ENCODE data around the gene DCDC1. TPM values are rescaled to one million over a fixed set of nuclear protein-coding genes. Genes with fewer than 3 reads are reported as not detected.
"Not testable (repeated sequence)": the region's sequence is repeated elsewhere in the genome, so short reads cannot be mapped to it uniquely, and the experiment has no call there.

Gene DCDC1
- total RNA-seq, 2 donors from 2014 or later = 0.42 TPM; not detected in 1

- Mint-ChIP-seq H3K27ac (no peak overlapping the region), H3K36me3 (ENCODE audit: insufficient read depth in 2 of 2) (no peaks in the 10 kb centered on the region), H3K4me1 (ENCODE audit: low read depth) (no peaks in the 10 kb centered on the region), H3K4me3 (no peak overlapping the region), H3K27me3 (ENCODE audit: low read depth) (no peaks in the 10 kb centered on the region), H3K9me3 (peaks cover 0 to 2% of the 10 kb centered on the region in 2 donors)
- ATAC-seq (replicated peaks in 1 of 2) (no peak), DNase-seq (no peak)
Observed at GRCh38 chr11:30984827-30985226, 384.7 kb downstream of the DCDC1 start.

- DNase-seq (no peak), ATAC-seq (replicated peaks in 1 of 2) (no peak)
- H3K4me1 Mint-ChIP-seq (ENCODE audit: low read depth) = no peaks in the 10 kb centered on the region
- H3K27me3 Mint-ChIP-seq (ENCODE audit: low read depth) = no peaks in the 10 kb centered on the region
- H3K4me3 Mint-ChIP-seq = no peak overlapping the region
- H3K27ac Mint-ChIP-seq = no peak overlapping the region
- H3K36me3 Mint-ChIP-seq (ENCODE audit: insufficient read depth in 2 of 2) = no peaks in the 10 kb centered on the region
- H3K9me3 Mint-ChIP-seq = peaks cover 0 to 2% of the 10 kb centered on the region in 2 donors
Observed at GRCh38 chr11:30984442-30984816, 385.1 kb downstream of the DCDC1 start.

- Mint-ChIP-seq H3K36me3 (ENCODE audit: insufficient read depth in 2 of 2) (no peaks in the 10 kb centered on the region), H3K4me3 (no peak overlapping the region), H3K4me1 (ENCODE audit: low read depth) (no peaks in the 10 kb centered on the region), H3K27ac (no peak overlapping the region), H3K27me3 (ENCODE audit: low read depth) (no peaks in the 10 kb centered on the region), H3K9me3 (peaks cover 0 to 2% of the 10 kb centered on the region in 2 donors)
- ATAC-seq (replicated peaks in 1 of 2) (no peak), DNase-seq (no peak)
Observed at GRCh38 chr11:30983776-30984441, 385.6 kb downstream of the DCDC1 start.

- Mint-ChIP-seq H3K9me3 (peaks cover 0 to 2% of the 10 kb centered on the region in 2 donors), H3K27ac (no peak overlapping the region), H3K27me3 (ENCODE audit: low read depth) (no peaks in the 10 kb centered on the region), H3K4me3 (no peak overlapping the region), H3K4me1 (ENCODE audit: low read depth) (no peaks in the 10 kb centered on the region), H3K36me3 (ENCODE audit: insufficient read depth in 2 of 2) (no peaks in the 10 kb centered on the region)
- DNase-seq (no peak), ATAC-seq (replicated peaks in 1 of 2) (no peak)
Observed at GRCh38 chr11:30983143-30983542, 386.4 kb downstream of the DCDC1 start.

- Mint-ChIP-seq H3K9me3 (peaks cover 5 to 11% of the 10 kb centered on the region in 2 donors), H3K4me3 (peak overlapping the region in 1 of 2 donors; percentile 61), H3K4me1 (ENCODE audit: low read depth) (no peaks in the 10 kb centered on the region), H3K27ac (peak overlapping the region; percentile 94), H3K36me3 (ENCODE audit: insufficient read depth in 2 of 2) (peaks cover 4 to 8% of the 10 kb centered on the region in 2 donors), H3K27me3 (ENCODE audit: low read depth) (no peaks in the 10 kb centered on the region)
- DNase-seq (no peak), ATAC-seq (replicated peaks in 1 of 2) (peak; percentile 36 to 62)
Observed at GRCh38 chr11:30967579-30967978, 402.0 kb downstream of the DCDC1 start.

GRCh38 chr11:30960387-30960992 lies 409.0 kb downstream of the DCDC1 start:
- Mint-ChIP-seq H3K27ac (no peak overlapping the region), H3K4me3 (no peak overlapping the region), H3K27me3 (ENCODE audit: low read depth) (no peaks in the 10 kb centered on the region), H3K4me1 (ENCODE audit: low read depth) (no peaks in the 10 kb centered on the region), H3K9me3 (peaks cover 0 to 3% of the 10 kb centered on the region in 2 donors), H3K36me3 (ENCODE audit: insufficient read depth in 2 of 2) (no peaks in the 10 kb centered on the region)
- ATAC-seq (replicated peaks in 1 of 2) (no peak), DNase-seq (no peak)

GRCh38 chr11:30956751-30957150 lies 412.8 kb downstream of the DCDC1 start:
- no peak overlapping the region for H3K27ac Mint-ChIP-seq
- no peaks in the 10 kb centered on the region for H3K4me1 Mint-ChIP-seq (ENCODE audit: low read depth)
- H3K27me3 Mint-ChIP-seq (ENCODE audit: low read depth) = no peaks in the 10 kb centered on the region
- DNase-seq (no peak), ATAC-seq (replicated peaks in 1 of 2) (no peak)
- no peak overlapping the region for H3K4me3 Mint-ChIP-seq
- peaks cover 0 to 3% of the 10 kb centered on the region in 2 donors for H3K9me3 Mint-ChIP-seq
- H3K36me3 Mint-ChIP-seq (ENCODE audit: insufficient read depth in 2 of 2) = no peaks in the 10 kb centered on the region

GRCh38 chr11:30949838-30950237 lies 419.7 kb downstream of the DCDC1 start:
- no peaks in the 10 kb centered on the region for H3K4me1 Mint-ChIP-seq (ENCODE audit: low read depth)
- ATAC-seq (replicated peaks in 1 of 2) = no peak
- H3K4me3 Mint-ChIP-seq = no peak overlapping the region
- H3K36me3 Mint-ChIP-seq (ENCODE audit: insufficient read depth in 2 of 2) = no peaks in the 10 kb centered on the region
- H3K27me3 Mint-ChIP-seq (ENCODE audit: low read depth) = no peaks in the 10 kb centered on the region
- no peak for DNase-seq
- peaks cover 2% of the 10 kb centered on the region in 2 donors for H3K9me3 Mint-ChIP-seq
- no peak overlapping the region for H3K27ac Mint-ChIP-seq

- not testable (repeated sequence) for H3K9me3 Mint-ChIP-seq; H3K36me3 Mint-ChIP-seq (ENCODE audit: insufficient read depth in 2 of 2); DNase-seq; H3K27ac Mint-ChIP-seq; H3K4me3 Mint-ChIP-seq; ATAC-seq (replicated peaks in 1 of 2); H3K27me3 Mint-ChIP-seq (ENCODE audit: low read depth); H3K4me1 Mint-ChIP-seq (ENCODE audit: low read depth)
Observed at GRCh38 chr11:30947715-30948114, 421.8 kb downstream of the DCDC1 start.

GRCh38 chr11:30938810-30939209 lies 430.7 kb downstream of the DCDC1 start:
- H3K9me3 Mint-ChIP-seq = peaks cover 3 to 8% of the 10 kb centered on the region in 2 donors
- H3K36me3 Mint-ChIP-seq (ENCODE audit: insufficient read depth in 2 of 2) = peaks cover 3% of the 10 kb centered on the region in 2 donors
- no peaks in the 10 kb centered on the region for H3K27me3 Mint-ChIP-seq (ENCODE audit: low read depth)
- ATAC-seq (replicated peaks in 1 of 2) (no peak), DNase-seq (no peak)
- H3K27ac Mint-ChIP-seq = no peak overlapping the region
- no peaks in the 10 kb centered on the region for H3K4me1 Mint-ChIP-seq (ENCODE audit: low read depth)
- no peak overlapping the region for H3K4me3 Mint-ChIP-seq

GRCh38 chr11:30938171-30938570 lies 431.4 kb downstream of the DCDC1 start:
- Mint-ChIP-seq H3K9me3 (peaks cover 3 to 8% of the 10 kb centered on the region in 2 donors), H3K4me1 (ENCODE audit: low read depth) (no peaks in the 10 kb centered on the region), H3K36me3 (ENCODE audit: insufficient read depth in 2 of 2) (peaks cover 3% of the 10 kb centered on the region in 2 donors), H3K4me3 (no peak overlapping the region), H3K27me3 (ENCODE audit: low read depth) (no peaks in the 10 kb centered on the region), H3K27ac (no peak overlapping the region)
- DNase-seq (no peak), ATAC-seq (replicated peaks in 1 of 2) (no peak)

- no peaks in the 10 kb centered on the region for H3K27me3 Mint-ChIP-seq (ENCODE audit: low read depth)
- H3K4me1 Mint-ChIP-seq (ENCODE audit: low read depth) = no peaks in the 10 kb centered on the region
- peaks cover 3% of the 10 kb centered on the region in 2 donors for H3K36me3 Mint-ChIP-seq (ENCODE audit: insufficient read depth in 2 of 2)
- ATAC-seq (replicated peaks in 1 of 2) (no peak), DNase-seq (no peak)
- no peak overlapping the region for H3K27ac Mint-ChIP-seq
- H3K9me3 Mint-ChIP-seq = peaks cover 3 to 8% of the 10 kb centered on the region in 2 donors
- no peak overlapping the region for H3K4me3 Mint-ChIP-seq
Observed at GRCh38 chr11:30936491-30936890, 433.0 kb downstream of the DCDC1 start.

- DNase-seq (no peak), ATAC-seq (replicated peaks in 1 of 2) (no peak)
- Mint-ChIP-seq H3K36me3 (ENCODE audit: insufficient read depth in 2 of 2) (no peaks in the 10 kb centered on the region), H3K27ac (no peak overlapping the region), H3K4me3 (no peak overlapping the region), H3K27me3 (ENCODE audit: low read depth) (no peaks in the 10 kb centered on the region), H3K9me3 (peaks cover 0 to 4% of the 10 kb centered on the region in 2 donors), H3K4me1 (ENCODE audit: low read depth) (no peaks in the 10 kb centered on the region)
Observed at GRCh38 chr11:30935861-30936260, 433.7 kb downstream of the DCDC1 start.

GRCh38 chr11:30926130-30926529 lies 443.4 kb downstream of the DCDC1 start:
- H3K27ac Mint-ChIP-seq = no peak overlapping the region

More at GRCh38 chr11:30926130-30926529, 443.4 kb downstream of the DCDC1 start:
- DNase-seq = no peak
- Mint-ChIP-seq H3K36me3 (ENCODE audit: insufficient read depth in 2 of 2) (no peaks in the 10 kb centered on the region), H3K4me3 (no peak overlapping the region), H3K27me3 (ENCODE audit: low read depth) (no peaks in the 10 kb centered on the region), H3K4me1 (ENCODE audit: low read depth) (no peaks in the 10 kb centered on the region), H3K9me3 (no peaks in the 10 kb centered on the region)
- no peak for ATAC-seq (replicated peaks in 1 of 2)
